Body of pancreas (tissue), 4 donors: ENCODE results near the gene NUP188.

Experiments
- CTCF ChIP-seq, 7 experiments: fragments of 450-650 bp in 4 of 7; fragments of 200-600 bp in 3 of 7; sonication (generic) in 3 of 7; IDR thresholded peaks; one replicate each; pipeline ENCODE4 v1.5.1; 2016 to 2019; ENCODE audit warnings: antibody characterized with exemption in 7 of 7
- POLR2A ChIP-seq, 3 donors: fragments of 450-650 bp; IDR thresholded peaks; one replicate each; pipeline ENCODE4 v1.6.1; 2016; ENCODE audit warnings: antibody characterized with exemption in 3 of 3, mild to moderate bottlenecking in 2 of 3

GRCh38 chr9:128906741-128907140 is 40.8 kb upstream of the NUP188 start:
- no peak for TF ChIP-seq POLR2A (IDR thresholded peaks at IDR 0.05)
- TF ChIP-seq CTCF (IDR thresholded peaks at IDR 0.05), result no peak
